Neural progenitor cell (in vitro differentiated cells): ENCODE results near the gene NLRC3.

Experiments used
- EZH2 ChIP-seq: fragments of 200-600 bp; sonication (generic); IDR thresholded peaks from 2 replicates; pipeline ENCODE4 v1.6.1; 2017; ENCODE audit warnings: antibody characterized with exemption, mild to moderate bottlenecking, moderate library complexity
- EZH2phosphoT487 ChIP-seq: fragments of 200-600 bp; sonication (generic); IDR thresholded peaks from 2 replicates; pipeline ENCODE4 v1.6.1; 2017; ENCODE audit warnings: antibody characterized with exemption
- TF ChIP-seq, protein P1 (sequence below): fragments of 200-600 bp; sonication (generic); IDR thresholded peaks from 2 replicates; pipeline ENCODE4 v1.5.1; 2017; ENCODE audit warnings: antibody characterized with exemption, mild to moderate bottlenecking

DNA sequence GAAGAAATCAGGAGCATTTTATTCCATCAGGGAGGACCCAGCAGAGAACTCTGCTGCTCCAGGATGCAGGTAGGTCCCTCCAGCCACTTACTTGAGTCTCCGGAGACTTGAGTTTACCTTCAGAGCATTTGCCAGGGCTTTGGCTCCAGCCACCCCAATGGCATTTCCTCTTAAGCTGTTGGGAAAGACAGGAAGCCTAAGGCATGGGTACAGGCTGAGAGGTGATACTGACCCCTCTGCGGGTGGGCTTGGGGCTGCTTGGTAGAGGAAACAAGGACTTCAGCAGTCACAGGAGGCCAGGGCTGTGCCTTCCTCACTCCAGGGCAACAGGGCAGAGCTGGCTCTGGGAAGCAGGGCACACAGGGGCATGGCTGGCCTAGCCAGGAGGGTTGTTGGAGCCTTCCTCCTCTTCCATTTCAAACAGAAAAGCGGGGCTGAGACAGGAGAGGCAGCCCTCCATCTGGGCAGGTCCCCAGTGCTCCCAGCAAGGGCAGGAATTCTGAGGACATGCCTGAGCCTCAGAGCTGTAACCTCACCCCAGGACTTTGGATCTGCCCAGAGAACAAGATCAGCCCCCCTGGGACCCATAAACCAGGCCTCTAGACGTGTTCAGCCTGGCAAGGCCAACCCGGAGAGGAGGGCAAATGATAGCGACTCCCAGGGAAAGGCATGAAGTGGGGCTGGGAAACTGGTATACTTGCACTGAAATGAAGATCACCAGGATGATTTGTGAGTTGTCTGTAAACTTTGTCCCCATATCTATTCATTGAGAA, 34.4 kb downstream of the NLRC3 start:
- TF ChIP-seq EZH2phosphoT487: no peak
- TF ChIP-seq, protein P1, sequence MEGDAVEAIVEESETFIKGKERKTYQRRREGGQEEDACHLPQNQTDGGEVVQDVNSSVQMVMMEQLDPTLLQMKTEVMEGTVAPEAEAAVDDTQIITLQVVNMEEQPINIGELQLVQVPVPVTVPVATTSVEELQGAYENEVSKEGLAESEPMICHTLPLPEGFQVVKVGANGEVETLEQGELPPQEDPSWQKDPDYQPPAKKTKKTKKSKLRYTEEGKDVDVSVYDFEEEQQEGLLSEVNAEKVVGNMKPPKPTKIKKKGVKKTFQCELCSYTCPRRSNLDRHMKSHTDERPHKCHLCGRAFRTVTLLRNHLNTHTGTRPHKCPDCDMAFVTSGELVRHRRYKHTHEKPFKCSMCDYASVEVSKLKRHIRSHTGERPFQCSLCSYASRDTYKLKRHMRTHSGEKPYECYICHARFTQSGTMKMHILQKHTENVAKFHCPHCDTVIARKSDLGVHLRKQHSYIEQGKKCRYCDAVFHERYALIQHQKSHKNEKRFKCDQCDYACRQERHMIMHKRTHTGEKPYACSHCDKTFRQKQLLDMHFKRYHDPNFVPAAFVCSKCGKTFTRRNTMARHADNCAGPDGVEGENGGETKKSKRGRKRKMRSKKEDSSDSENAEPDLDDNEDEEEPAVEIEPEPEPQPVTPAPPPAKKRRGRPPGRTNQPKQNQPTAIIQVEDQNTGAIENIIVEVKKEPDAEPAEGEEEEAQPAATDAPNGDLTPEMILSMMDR: no peak
- no peak for TF ChIP-seq EZH2
